ENCODE measurements around the gene FCN1.

FCN1 gene

GRCh38 chr9:134936346-134937163 is 18.8 kb upstream of the FCN1 start:
- no peak for DNase-seq

- no peak for DNase-seq
Measured at GRCh38 chr9:134935701-134936345, 18.1 kb upstream of the FCN1 start.

- DNase-seq: no peak
Measured at GRCh38 chr9:134935056-134935640, 17.4 kb upstream of the FCN1 start.

- DNase-seq: no peak
Measured at GRCh38 chr9:134933076-134933659, 15.5 kb upstream of the FCN1 start.

- no peak for DNase-seq
Measured at GRCh38 chr9:134932606-134933005, 14.9 kb upstream of the FCN1 start.

GRCh38 chr9:134932171-134932570 is 14.5 kb upstream of the FCN1 start:
- DNase-seq: no peak

GRCh38 chr9:134930398-134930797 is 12.7 kb upstream of the FCN1 start:
- DNase-seq: no peak

- no peak for DNase-seq
Measured at GRCh38 chr9:134929193-134930158, 11.8 kb upstream of the FCN1 start.

- DNase-seq: no peak
Measured at GRCh38 chr9:134928436-134929192, 10.9 kb upstream of the FCN1 start.

GRCh38 chr9:134925011-134925511 is 7.3 kb upstream of the FCN1 start:
- DNase-seq: no peak

- DNase-seq: no peak
Measured at GRCh38 chr9:134923466-134923865, 5.8 kb upstream of the FCN1 start.

GRCh38 chr9:134922932-134923240 is 5.2 kb upstream of the FCN1 start:
- DNase-seq: no peak

GRCh38 chr9:134922066-134922931 is 4.6 kb upstream of the FCN1 start:
- no peak for DNase-seq

- no peak for DNase-seq
Measured at GRCh38 chr9:134919303-134919702, 1.6 kb upstream of the FCN1 start.

- no peak for DNase-seq
Measured at GRCh38 chr9:134918646-134919045, 934 bp upstream of the FCN1 start.

GRCh38 chr9:134916161-134916665 is 1.5 kb downstream of the FCN1 start:
- DNase-seq: no peak

- no peak for DNase-seq
Measured at GRCh38 chr9:134915046-134915985, 2.4 kb downstream of the FCN1 start.

GRCh38 chr9:134914501-134914834 is 3.2 kb downstream of the FCN1 start:
- DNase-seq: no peak

GRCh38 chr9:134913713-134914500 is 3.8 kb downstream of the FCN1 start:
- no peak for DNase-seq

Data from activated CD4-positive, alpha-beta T cell treated with anti-CD3 and anti-CD28 coated beads for 1 hour (primary cell).